OCI-LY3 (cell line): Measurements from ENCODE around the gene LSM7.

ENCODE experiments used
- H2AFZ ChIP-seq: fragments of 200-600, 300-600 bp; shearing (Covaris generic); 2 replicates; pipeline ENCODE4 v1.6.0; 2014; ENCODE audit warnings: antibody characterized with exemption, low read depth, low read length
- H3K27ac ChIP-seq: fragments of 200-600, 300-600 bp; sonication (generic); 2 replicates; pipeline ENCODE4 v1.5.1; 2014; ENCODE audit warnings: mild to moderate bottlenecking, low read length, moderate library complexity, mixed read lengths
- H3K27me3 ChIP-seq: fragments of 200-600, 300-600 bp; sonication (generic); 2 replicates; pipeline ENCODE4 v1.6.1; 2014; ENCODE audit warnings: low read depth, low read length, mixed read lengths
- H3K36me3 ChIP-seq: fragments of 200-600, 300-600 bp; sonication (generic); replicated peaks from 2 replicates; pipeline ENCODE3; 2014; ENCODE audit warnings: low read depth, low read length, mixed read lengths
- H3K4me1 ChIP-seq: fragments of 300-600, 200-600 bp; sonication (generic); 2 replicates; pipeline ENCODE4 v1.6.1; 2014; ENCODE audit warnings: low read length, mixed read lengths
- H3K4me2 ChIP-seq: fragments of 200-600, 300-600 bp; sonication (generic); 2 replicates; pipeline ENCODE4 v1.6.1; 2014; ENCODE audit warnings: low read length, mixed read lengths
- H3K4me3 ChIP-seq: fragments of 300-600, 200-600 bp; sonication (generic); 2 replicates; pipeline ENCODE4 v1.5.1; 2014; ENCODE audit warnings: antibody characterized with exemption, mild to moderate bottlenecking, low read length, moderate library complexity
- H3K79me2 ChIP-seq: fragments of 300-600, 200-600 bp; shearing (Covaris generic); 2 replicates; pipeline ENCODE4 v1.6.1; 2014; ENCODE audit warnings: mild to moderate bottlenecking, low read length, mixed read lengths
- H3K9ac ChIP-seq: fragments of 300-600, 200-600 bp; shearing (Covaris generic); 2 replicates; pipeline ENCODE4 v1.6.0; 2014; ENCODE audit warnings: mild to moderate bottlenecking, low read length, moderate library complexity
- H3K9me3 ChIP-seq: fragments of 200-600, 300-600 bp; shearing (Covaris generic); 2 replicates; pipeline ENCODE4 v1.6.1; 2014; ENCODE audit warnings: low read length, mixed read lengths; ENCODE audit not compliant: insufficient read depth
- H4K20me1 ChIP-seq: fragments of 200-600, 300-600 bp; sonication (generic); 2 replicates; pipeline ENCODE4 v1.6.1; 2016; ENCODE audit warnings: low read length, mixed read lengths; ENCODE audit not compliant: insufficient read depth
- CTCF ChIP-seq: fragments of 200-600, 300-600 bp; sonication (generic); IDR thresholded peaks from 2 replicates; pipeline ENCODE4 v1.5.1; 2014; ENCODE audit warnings: antibody characterized with exemption, low read length, low read depth
- EZH2phosphoT487 ChIP-seq: fragments of 200-600 bp; shearing (Covaris generic); IDR thresholded peaks from 2 replicates; pipeline ENCODE4 v1.6.1; 2018; ENCODE audit warnings: antibody characterized with exemption, mixed run types, low read depth

Gene LSM7

GRCh38 chr19:2273356-2274184, 54.8 kb downstream of the LSM7 start:
- Histone ChIP-seq H2AFZ (no peak overlapping the region), H3K4me1 (peaks cover 30% of the 10 kb centered on the region), H3K27ac (peak overlapping the region; percentile 87), H3K79me2 (peaks cover 62% of the 10 kb centered on the region), H3K27me3 (no peaks in the 10 kb centered on the region), H3K9ac (peak overlapping the region; percentile 39), H3K4me2 (peak overlapping the region; percentile 89), H3K36me3 (peaks cover 44% of the 10 kb centered on the region), H4K20me1 (peaks cover 66% of the 10 kb centered on the region), H3K9me3 (no peaks in the 10 kb centered on the region), H3K4me3 (peak overlapping the region; percentile 91)
- TF ChIP-seq EZH2phosphoT487, result no peak
- peak; percentile 97 for TF ChIP-seq CTCF
